Adrenal gland (tissue), 12 donors: ENCODE data around the gene DDX41. TPM values are rescaled to one million over a fixed set of nuclear protein-coding genes. Genes with fewer than 3 reads are reported as not detected.

ENCODE experiments used
- DNase-seq, 7 donors: peaks; one replicate each; pipeline ENCODE4 v3.0.0-alpha.2; 2019 to 2020
- H3K27ac ChIP-seq, 5 donors: fragments of 200-600 bp; sonication (generic) in 4 of 5; 1 replicate in 3 of 5; 2 replicates in 2 of 5; pipeline versions ENCODE4 v1.5.1 to v1.8.0; 2016 to 2020; ENCODE audit warnings: mild to moderate bottlenecking in 1 of 5
- H3K27me3 ChIP-seq: fragments of 200-600 bp; 2 replicates; pipeline ENCODE4 v1.8.0; 2021
- H3K36me3 ChIP-seq, 2 donors: fragments of 200-600 bp; replicated peaks in 1 of 2; 1 replicate in 1 of 2; 2 replicates in 1 of 2; pipeline versions ENCODE4 v1.5.1 to v1.8.0; 2018 to 2022
- H3K4me1 ChIP-seq, 2 donors: fragments of 200-600 bp; replicated peaks in 1 of 2; 1 replicate in 1 of 2; 2 replicates in 1 of 2; pipeline versions ENCODE4 v1.5.1 to v1.8.0; 2018 to 2021
- H3K4me3 ChIP-seq, 4 donors: fragments of 200-600 bp; sonication (generic) in 3 of 4; one replicate each; pipeline ENCODE4 v1.5.1; 2016 to 2018
- H3K9me3 ChIP-seq, 3 donors: fragments of 200-600 bp; sonication (generic) in 1 of 3; replicated peaks in 1 of 3; 1 replicate in 2 of 3; 2 replicates in 1 of 3; pipeline versions ENCODE4 v1.5.1 to v1.8.0; 2016 to 2021
- CTCF ChIP-seq, 6 experiments: fragments of 450-650 bp in 4 of 6; fragments of 200-600 bp in 2 of 6; sonication (generic) in 1 of 6; IDR thresholded peaks; 1 replicate in 5 of 6; 2 replicates in 1 of 6; pipeline versions ENCODE4 v1.5.1 to v1.8.0; 2016 to 2021; ENCODE audit warnings: antibody characterized with exemption in 6 of 6, mild to moderate bottlenecking in 2 of 6, moderate library complexity in 1 of 6
- POLR2A ChIP-seq, 2 donors: fragments of 450-650 bp; IDR thresholded peaks; one replicate each; pipeline ENCODE4 v1.6.1; 2017; ENCODE audit warnings: antibody characterized with exemption in 2 of 2, mild to moderate bottlenecking in 2 of 2, moderate library complexity in 1 of 2
- WGBS, 4 donors: extraction: QIAGEN DNeasy Blood & Tissue Kit in 2 of 4; methylation state at CpG; one replicate each; pipeline versions ENCODE4 v1.1.5 to v1.1.7; 2013 to 2017; 5-methylcytosine and 5-hydroxymethylcytosine counted together
- intact Hi-C, 2 donors: fragments of 100-400 bp; cut with DNase I; formaldehyde crosslinking; loops; one replicate each; pipeline versions ENCODE4 v1.14.1 to v1.15.0; 2022 to 2023
- polyA plus RNA-seq, 3 donors: library from polyadenylated mRNA; stranded (reverse); fragments of 200-250 nt in 2 of 3; fragments of 350-450 nt in 1 of 3; fragmentation: Illumina TruSeq in 1 of 3; extraction: RNeasy Lipid Tissue Mini Kit (QIAGEN cat#74804) in 1 of 3; gene quantifications; one replicate each; pipeline ENCODE4 v1.2.3, GENCODE V29; 2013 to 2014
- total RNA-seq, 9 donors: library from RNA; depleted of rRNA in 4 of 9; stranded (reverse); fragments of >200 nt in 4 of 9; fragments of 120-200 nt in 1 of 9; fragmentation: NEBNext Ultra II Directional in 1 of 9; extraction: Animal tissue kit (Norgen Biotek cat#: 25700) in 1 of 9; gene quantifications; one replicate each; pipeline versions ENCODE4 v1.1.0 to v1.2.4, GENCODE V29; 2013 to 2023
- donor health status: healthy with polysubstance abuse.
- donor health status: Bipolar disorder and iron deficiency.
- donor health status: DM: yes; HTN: yes; CAD: no.
- donor health status: DM: no; HTN: no; CAD: no.
- donor health status: DM: no; HTN: no; CAD: no.
- donor health status: DM: yes; HTN: yes; CAD: no.

DDX41 gene
- total and polyA plus RNA-seq, 12 donors, result 47.0 to 180 (median 116) TPM

GRCh38 chr5:177553671-177554429, 37.1 kb upstream of the DDX41 start:
- Histone ChIP-seq H3K9me3 (no peaks in the 10 kb centered on the region), H3K4me1 (peaks cover 15 to 21% of the 10 kb centered on the region in 2 donors), H3K36me3 (peaks cover 0 to 3% of the 10 kb centered on the region in 2 donors), H3K27me3 (no peaks in the 10 kb centered on the region), H3K4me3 (peak overlapping the region; percentile 50 to 98 (median 92)), H3K27ac (peak overlapping the region in 4 of 5 donors; percentile 28 to 92 (median 75))
- peak in 1 of 2 donors; percentile 5 for TF ChIP-seq POLR2A (IDR thresholded peaks at IDR 0.05)
- TF ChIP-seq CTCF (IDR thresholded peaks at IDR 0.05), result no peak
- 0 to 2% (median 1%) methylated on average over 2 to 69 of the region's 72 CpGs for WGBS, 4 donors
- DNase-seq, result peak in 6 of 7 donors; percentile 36 to 62 (median 46)
- intact Hi-C loops, result no loop called here

- intact Hi-C loops, result no loop called here
- TF ChIP-seq POLR2A (IDR thresholded peaks at IDR 0.05) (peak in 1 of 2 donors; percentile 1), CTCF (IDR thresholded peaks at IDR 0.05) (no peak)
- 25 to 57% (median 45%) methylated on average over 5 to 16 of the region's 16 CpGs for WGBS, 4 donors
- Histone ChIP-seq H3K4me1 (peaks cover 19 to 28% of the 10 kb centered on the region in 2 donors), H3K9me3 (no peaks in the 10 kb centered on the region), H3K27me3 (no peaks in the 10 kb centered on the region), H3K36me3 (peaks cover 0 to 3% of the 10 kb centered on the region in 2 donors), H3K27ac (peak overlapping the region in 4 of 5 donors; percentile 28 to 92 (median 75)), H3K4me3 (peak overlapping the region in 2 of 4 donors; percentile 91 to 98)
- DNase-seq, result peak in 4 of 7 donors; percentile 27 to 69 (median 44)
These were observed 36.2 kb upstream of the DDX41 start for GRCh38 chr5:177552839-177553455.

DNA sequence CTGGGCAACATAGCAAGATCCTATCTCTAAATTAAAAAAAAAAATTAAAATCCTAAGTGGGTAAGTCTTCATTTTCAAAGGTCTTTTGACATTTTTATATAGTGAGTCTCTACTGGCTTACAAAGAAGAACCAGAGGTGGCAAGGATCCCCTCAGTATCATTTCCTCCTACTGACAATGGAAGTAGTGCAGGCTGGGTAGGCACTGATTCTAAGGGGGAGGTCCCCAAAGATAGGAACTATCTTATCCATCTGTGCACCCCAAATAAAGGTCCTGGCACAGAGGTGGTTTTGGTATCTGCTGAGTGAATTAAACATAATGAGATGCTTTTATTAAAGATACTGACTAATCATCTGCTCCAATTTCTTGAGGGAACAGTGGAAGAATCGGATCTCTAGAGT, 33.4 kb upstream of the DDX41 start:
- Histone ChIP-seq H3K36me3 (peaks cover 0 to 3% of the 10 kb centered on the region in 2 donors), H3K9me3 (no peaks in the 10 kb centered on the region), H3K4me1 (peaks cover 41 to 53% of the 10 kb centered on the region in 2 donors), H3K27me3 (no peaks in the 10 kb centered on the region), H3K4me3 (no peak overlapping the region), H3K27ac (no peak overlapping the region)
- no peak for DNase-seq
- TF ChIP-seq CTCF (IDR thresholded peaks at IDR 0.05) (no peak), POLR2A (IDR thresholded peaks at IDR 0.05) (no peak)
- intact Hi-C loops, result no loop called here
- WGBS, 4 donors, result 72 to 94% (median 83%) methylated on average over 1 of the region's 1 CpG

DNA sequence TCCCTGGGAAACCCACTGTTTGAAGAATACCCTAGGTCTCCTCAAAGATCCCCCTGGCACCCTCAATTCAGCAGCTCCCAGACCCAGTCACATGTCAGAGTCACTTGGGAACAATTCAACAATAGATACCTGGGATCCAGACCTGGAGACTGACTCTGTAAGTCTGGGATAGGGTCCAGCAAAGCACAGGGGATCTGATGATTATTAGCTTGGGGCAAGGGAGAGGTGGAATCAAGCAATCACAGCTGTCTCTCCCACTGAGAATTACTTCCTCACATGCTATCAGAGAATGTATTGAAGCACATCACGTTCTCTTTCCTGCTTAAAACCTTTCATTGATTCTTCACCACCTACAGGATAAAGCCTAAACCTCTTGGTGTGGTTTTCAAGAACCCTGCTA, 31.7 kb upstream of the DDX41 start:
- H3K36me3 ChIP-seq, result peaks cover 0 to 3% of the 10 kb centered on the region in 2 donors
- DNase-seq, result no peak
- H3K9me3 ChIP-seq, result no peaks in the 10 kb centered on the region
- no peak overlapping the region for H3K4me3 ChIP-seq
- no peaks in the 10 kb centered on the region for H3K27me3 ChIP-seq
- H3K4me1 ChIP-seq, result peaks cover 40 to 60% of the 10 kb centered on the region in 2 donors
- no peak for TF ChIP-seq CTCF (IDR thresholded peaks at IDR 0.05)
- TF ChIP-seq POLR2A (IDR thresholded peaks at IDR 0.05), result no peak
- intact Hi-C loops, result no loop called here
- peak overlapping the region in 2 of 5 donors; percentile 1 for H3K27ac ChIP-seq
- WGBS, 4 donors, result 75 to 82% (median 77%) methylated on average over 1 of the region's 1 CpG
